SK-MEL-5 (cell line): ENCODE data around the gene SHOC2. TPM values are rescaled to one million over a fixed set of nuclear protein-coding genes. Genes with fewer than 3 reads are reported as not detected.

Source experiments
- DNase-seq: peaks from one replicate; pipeline ENCODE4 v3.0.0-alpha.2; 2016; ENCODE audit warnings: low read depth, low spot score
- in situ Hi-C: cut with HindIII; loops from 2 replicates; pipeline ENCODE4 v1.10.0; 2016; ENCODE audit warnings: low sequenced_read_pairs, high pct_unique_total_duplicates, low pct_unique_long_range_greater_than_20kb
- polyA plus RNA-seq, 2 experiments: library from polyadenylated mRNA; depleted of rRNA; stranded (reverse); fragments of >200 nt; gene quantifications; 2 replicates each; pipeline ENCODE4 v1.2.3, GENCODE V29; 2015
- total RNA-seq: library from RNA; depleted of rRNA; stranded (reverse); fragments of >200 nt; shearing (Covaris generic); gene quantifications from 2 replicates; pipeline ENCODE4 v1.2.3, GENCODE V29; 2014; rRNA removed

The SHOC2 gene
- total RNA-seq = 17.5 and 20.3 TPM in 2 replicates
- polyA plus RNA-seq (2015; cell fraction: cytosol; rRNA removed) = 10.3 and 10.6 TPM in 2 replicates
- polyA plus RNA-seq (2015; cell fraction: nucleus; rRNA removed) = 7.1 TPM in 2 replicates

DNA sequence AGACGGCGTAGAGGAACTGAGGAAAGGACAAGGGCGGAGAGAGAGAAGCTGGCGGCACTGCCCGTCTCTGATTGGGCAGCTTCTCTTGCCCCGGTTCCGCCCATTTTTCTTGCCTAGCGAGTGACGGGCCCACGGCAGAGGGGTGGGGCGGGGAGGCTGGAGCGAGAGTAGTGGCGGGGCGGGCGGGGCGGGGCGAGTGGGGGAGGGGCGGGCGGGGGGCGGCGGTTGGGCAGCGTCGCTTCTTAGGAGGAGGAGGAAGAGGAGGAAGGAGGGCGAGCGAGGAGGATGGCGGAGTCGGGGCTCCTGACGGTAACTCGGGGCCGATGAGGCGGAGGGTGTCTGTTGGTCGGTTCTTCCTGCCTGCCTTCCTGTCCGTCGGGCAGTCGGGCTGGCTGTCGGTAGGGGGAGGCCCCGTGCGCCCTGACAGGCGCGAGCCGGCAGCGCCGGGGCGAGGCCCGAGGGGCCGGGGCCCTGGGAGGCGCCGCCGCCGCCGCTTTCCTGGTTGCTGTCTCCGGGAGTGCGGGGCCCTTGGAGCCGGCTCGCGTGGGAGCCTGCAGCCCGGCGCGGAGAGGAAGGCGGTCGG is at the start of gene SHOC2:
TSS of gene SHOC2 (plus strand) at position 256 of the 583 bp plus-strand sequence. CDS start 44,755 bp downstream, outside the sequence.
- in situ Hi-C loops = no loop called here
- DNase-seq = no peak

DNA sequence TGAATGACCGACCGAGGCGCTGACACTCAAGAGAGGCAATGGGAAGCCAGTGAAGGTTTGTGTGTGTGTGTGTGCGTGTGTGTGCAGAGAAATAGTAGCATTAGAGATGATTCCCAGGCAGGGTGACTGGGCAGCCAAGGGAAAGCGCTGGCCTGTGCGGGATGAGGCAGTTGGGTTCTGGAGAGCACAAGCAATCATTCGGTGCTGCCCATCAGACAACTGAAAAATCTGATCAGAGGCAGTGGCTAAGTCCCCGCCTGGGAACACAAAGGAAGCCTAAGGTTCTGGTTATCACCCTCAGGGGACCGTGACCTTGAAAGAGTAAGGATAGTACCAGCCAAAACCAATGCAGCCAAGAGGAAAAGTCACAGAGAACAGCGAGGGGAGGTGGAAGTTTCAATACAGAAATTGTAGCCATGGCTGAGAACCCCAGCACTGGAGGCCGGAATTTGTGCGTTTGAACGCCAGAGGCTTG is 48.5 kb upstream of the SHOC2 start:
- in situ Hi-C loops = no loop called here
- DNase-seq = no peak

DNA sequence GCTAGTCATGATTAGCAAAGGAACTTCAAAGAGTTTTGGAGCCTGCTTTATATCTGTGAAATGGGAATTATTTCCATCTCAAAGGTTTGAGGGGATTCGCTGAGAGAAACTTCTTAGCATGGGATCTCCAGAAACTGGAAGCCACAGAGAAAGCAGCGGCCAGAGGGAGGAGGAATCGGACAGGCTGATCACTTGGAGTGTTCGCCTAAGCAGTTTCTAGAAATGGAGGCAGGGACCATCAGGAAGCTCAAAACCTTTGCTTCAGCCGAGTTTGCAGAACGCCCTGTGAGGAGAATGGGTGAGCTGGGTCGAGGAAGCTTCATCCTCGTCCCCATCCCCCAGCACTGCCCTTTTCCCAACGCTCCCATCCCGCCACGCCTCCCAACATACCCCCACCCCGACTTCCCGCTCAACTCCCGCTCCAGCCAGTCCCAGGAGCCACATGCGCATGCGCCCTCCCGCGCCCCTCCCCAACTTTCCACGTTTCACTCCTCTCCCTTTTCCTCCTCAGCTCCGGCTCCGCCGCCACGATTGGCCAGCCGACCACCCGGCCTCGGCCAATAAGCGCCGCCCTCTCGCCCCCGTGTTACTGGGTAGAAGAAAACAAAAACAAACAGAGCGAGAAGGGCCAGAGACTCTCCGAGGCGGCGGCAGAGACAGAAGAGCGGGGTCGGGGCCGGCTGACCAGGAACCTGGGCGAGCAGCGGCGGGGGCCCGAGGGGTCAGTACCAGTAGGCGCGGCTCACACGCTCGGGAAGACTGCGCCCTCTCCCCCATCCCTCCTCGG is 47.9 kb upstream of the SHOC2 start, which contains the start of gene PDCD4:
TSS of gene PDCD4 (plus strand) at position 631 of the 787 bp plus-strand sequence. CDS start 4,100 bp downstream, outside the sequence.
- peak; percentile 97 for DNase-seq
- in situ Hi-C loops = no loop called here

DNA sequence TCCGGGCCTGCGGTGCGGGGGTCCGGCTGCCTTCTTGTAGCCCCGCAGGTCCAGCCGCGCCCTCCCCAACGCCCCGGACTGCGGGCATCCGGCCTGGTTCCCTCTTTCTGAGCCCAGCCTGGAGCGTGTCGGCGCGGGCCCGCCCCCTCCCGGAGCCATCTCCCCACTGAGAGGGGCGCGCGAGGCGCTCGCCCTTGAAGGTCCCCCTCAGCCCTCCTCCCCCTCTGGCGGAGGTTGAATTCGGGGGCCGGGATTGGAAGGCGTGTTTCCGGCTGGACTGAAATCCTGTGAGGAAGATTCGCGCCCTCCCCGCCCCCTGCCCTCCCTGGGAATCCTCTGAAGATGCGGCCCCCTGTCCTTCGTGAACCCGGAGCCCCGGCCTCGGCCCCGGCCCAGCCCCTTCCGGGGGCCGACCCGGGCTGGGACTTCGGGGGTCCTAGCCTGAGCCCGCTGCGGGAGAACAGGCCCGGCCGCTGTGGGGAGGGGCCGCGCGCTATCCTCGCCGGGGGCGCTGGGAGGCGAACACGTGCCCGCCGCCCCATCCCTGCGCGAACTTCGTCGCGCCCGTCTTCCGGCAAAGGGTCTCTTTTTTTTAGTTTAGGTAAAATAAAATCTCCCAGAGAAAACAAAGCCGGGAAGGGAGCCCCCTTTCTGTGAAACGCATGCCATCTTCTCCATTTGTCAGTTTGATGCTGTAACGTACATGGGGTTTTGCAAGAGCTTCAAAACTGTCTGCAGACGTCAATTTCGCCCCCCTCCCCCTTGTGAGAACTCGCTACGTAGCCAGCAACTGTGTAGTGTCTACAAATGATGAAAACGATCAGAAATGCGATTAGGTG is 47.0 kb upstream of the SHOC2 start:
- peak; percentile 83 for DNase-seq
- in situ Hi-C loops = no loop called here

- no peak for DNase-seq
- in situ Hi-C loops = no loop called here
Observed at GRCh38 chr10:110872984-110873923, 46.1 kb upstream of the SHOC2 start.

GRCh38 chr10:110873951-110874350 is 45.5 kb upstream of the SHOC2 start:
- no peak for DNase-seq
- in situ Hi-C loops = no loop called here

GRCh38 chr10:110876000-110876399 is 43.4 kb upstream of the SHOC2 start:
- DNase-seq = no peak
- in situ Hi-C loops = no loop called here

DNA sequence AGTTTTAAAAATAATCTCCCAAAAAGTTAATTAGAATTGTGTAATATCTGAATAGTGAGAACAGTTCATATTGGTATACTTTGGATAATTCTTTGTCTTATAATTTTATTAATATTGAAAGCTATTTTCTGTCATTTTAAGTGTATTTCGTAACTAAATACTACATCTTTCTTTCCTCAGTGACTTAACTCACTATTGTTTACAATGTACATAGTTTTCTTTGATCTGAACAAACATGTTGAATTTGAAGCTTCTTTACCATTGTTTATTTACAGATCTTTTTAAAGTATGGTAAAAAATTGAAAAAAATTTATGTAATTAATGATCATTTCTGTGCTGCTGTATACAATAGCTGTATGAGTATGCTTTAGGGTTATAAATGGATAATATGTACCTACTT is 42.6 kb upstream of the SHOC2 start:
- in situ Hi-C loops = no loop called here

GRCh38 chr10:110880012-110880411 is 39.4 kb upstream of the SHOC2 start:
- in situ Hi-C loops = no loop called here
- no peak for DNase-seq

More for the DNA sequence above, 42.6 kb upstream of the SHOC2 start:
- DNase-seq = no peak

DNA sequence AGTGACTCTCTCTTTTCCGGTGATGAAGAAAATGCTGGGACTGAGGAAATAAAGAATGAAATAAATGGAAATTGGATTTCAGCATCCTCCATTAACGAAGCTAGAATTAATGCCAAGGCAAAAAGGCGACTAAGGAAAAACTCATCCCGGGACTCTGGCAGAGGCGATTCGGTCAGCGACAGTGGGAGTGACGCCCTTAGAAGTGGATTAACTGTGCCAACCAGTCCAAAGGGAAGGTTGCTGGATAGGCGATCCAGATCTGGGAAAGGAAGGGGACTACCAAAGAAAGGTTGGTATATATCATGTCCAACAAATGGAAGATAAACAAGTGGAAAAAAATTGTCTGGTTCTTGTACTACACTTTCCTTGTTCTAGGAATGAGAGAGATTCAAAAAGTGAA is 38.2 kb upstream of the SHOC2 start:
- in situ Hi-C loops = no loop called here
- no peak for DNase-seq

- DNase-seq = no peak
- in situ Hi-C loops = no loop called here
Observed at GRCh38 chr10:110881905-110882304, 37.5 kb upstream of the SHOC2 start.

DNA sequence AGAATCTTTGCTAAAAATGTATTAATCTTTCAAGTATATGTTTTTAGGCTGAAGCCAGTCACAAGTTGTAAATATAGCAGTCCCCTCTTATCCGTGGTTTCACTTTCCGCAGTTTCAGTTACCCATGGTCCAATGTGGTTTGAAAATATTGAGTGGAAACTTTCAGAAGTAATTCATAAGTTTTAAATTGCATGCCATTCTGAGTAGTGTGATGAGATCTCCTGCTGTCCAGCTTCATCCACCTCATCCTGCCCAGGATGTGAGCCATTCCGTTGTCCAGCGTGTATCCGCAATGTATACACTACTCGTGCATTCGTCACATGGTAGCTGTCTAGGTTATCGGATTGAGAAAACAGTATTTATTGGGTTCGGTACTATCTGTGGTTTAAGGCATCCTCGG is 35.5 kb upstream of the SHOC2 start:
- in situ Hi-C loops = no loop called here

GRCh38 chr10:110885932-110886674 is 33.3 kb upstream of the SHOC2 start:
- in situ Hi-C loops = no loop called here
- DNase-seq = no peak

More for the DNA sequence above, 35.5 kb upstream of the SHOC2 start:
- DNase-seq = no peak

- no peak for DNase-seq
- in situ Hi-C loops = no loop called here
Observed at GRCh38 chr10:110887560-110887959, 31.8 kb upstream of the SHOC2 start.

- no peak for DNase-seq
- in situ Hi-C loops = no loop called here
Observed at GRCh38 chr10:110892602-110893288, 26.7 kb upstream of the SHOC2 start.
